LHCN-M2 (cell line): Measurements from ENCODE around the gene PANK2. TPM values are rescaled to one million over a fixed set of nuclear protein-coding genes. Genes with fewer than 3 reads are reported as not detected.

Experiments
- total RNA-seq: library from RNA; depleted of rRNA; stranded (reverse); fragments of >200 nt; gene quantifications from 2 replicates; pipeline ENCODE4 v1.2.3, GENCODE V29; 2014; rRNA removed

The PANK2 gene
- total RNA-seq, 1 experiment from 2014 or later = 53.8 TPM

Other genes starting within 250 kb of the PANK2 start
- not detected in 2 replicates for gene GFRA4, start 226.0 kb upstream of the PANK2 start, total RNA-seq
- gene ADAM33, start 207.4 kb upstream of the PANK2 start, total RNA-seq = 0.11 and 0.13 TPM in 2 replicates
- gene SIGLEC1, start 176.8 kb upstream of the PANK2 start, total RNA-seq = not detected in 2 replicates
- gene HSPA12B, start 156.7 kb upstream of the PANK2 start, total RNA-seq = not detected in 2 replicates
- gene ADISSP, start 121.6 kb upstream of the PANK2 start, total RNA-seq = 84.3 and 85.6 TPM in 2 replicates
- gene SPEF1, start 107.9 kb upstream of the PANK2 start, total RNA-seq = 0.46 and 0.71 TPM in 2 replicates
- gene CENPB, start 102.6 kb upstream of the PANK2 start, total RNA-seq = 163 and 173 TPM in 2 replicates
- gene CDC25B, start 93.1 kb upstream of the PANK2 start, total RNA-seq = 80.0 and 100 TPM in 2 replicates
- gene AP5S1, start 68.8 kb upstream of the PANK2 start, total RNA-seq = 25.5 and 30.5 TPM in 2 replicates
- 24.3 and 25.0 TPM in 2 replicates for gene MAVS, start 42.6 kb upstream of the PANK2 start, total RNA-seq
- gene RNF24, start 126.2 kb downstream of the PANK2 start, total RNA-seq = 21.7 and 26.5 TPM in 2 replicates